ENCODE results near the gene ZSCAN12. TPM values are rescaled to one million over a fixed set of nuclear protein-coding genes. Genes with fewer than 3 reads are reported as not detected.

The ZSCAN12 gene
- total RNA-seq, 1 donor from 2014 or later = 17.5 TPM

- Mint-ChIP-seq H3K4me3 (ENCODE audit: low read depth) (no peak overlapping the region), H3K36me3 (ENCODE audit: insufficient read depth) (peaks cover 40% of the 10 kb centered on the region), H3K27me3 (no peaks in the 10 kb centered on the region)
Observed at GRCh38 chr6:28393912-28394662, 5.5 kb downstream of the ZSCAN12 start.

GRCh38 chr6:28390688-28391087 is 8.9 kb downstream of the ZSCAN12 start:
- DNase-seq (ENCODE audit: low spot score, unreplicated experiment) = no peak
- Mint-ChIP-seq H3K27ac (no peak overlapping the region), H3K27me3 (no peaks in the 10 kb centered on the region), H3K36me3 (ENCODE audit: insufficient read depth) (peaks cover 32% of the 10 kb centered on the region), H3K4me1 (ENCODE audit: low read depth) (peaks cover 10% of the 10 kb centered on the region), H3K9me3 (ENCODE audit: low read depth) (no peaks in the 10 kb centered on the region), H3K4me3 (ENCODE audit: low read depth) (no peak overlapping the region)
- no peak for TF ChIP-seq CTCF (IDR thresholded peaks at IDR 0.05; ENCODE audit: unreplicated experiment)

More at GRCh38 chr6:28393912-28394662, 5.5 kb downstream of the ZSCAN12 start:
- TF ChIP-seq CTCF (IDR thresholded peaks at IDR 0.05; ENCODE audit: unreplicated experiment) = peak; percentile 38
- peaks cover 30% of the 10 kb centered on the region for H3K4me1 Mint-ChIP-seq (ENCODE audit: low read depth)
- peak overlapping the region; percentile 12 for H3K27ac Mint-ChIP-seq
- no peak for DNase-seq (ENCODE audit: low spot score, unreplicated experiment)
- H3K9me3 Mint-ChIP-seq (ENCODE audit: low read depth) = no peaks in the 10 kb centered on the region

GRCh38 chr6:28384143-28384533 is 15.4 kb downstream of the ZSCAN12 start:
- DNase-seq (ENCODE audit: low spot score, unreplicated experiment) = no peak
- Mint-ChIP-seq H3K4me1 (ENCODE audit: low read depth) (peaks cover 27% of the 10 kb centered on the region), H3K27ac (peak overlapping the region; percentile 97), H3K27me3 (no peaks in the 10 kb centered on the region), H3K9me3 (ENCODE audit: low read depth) (no peaks in the 10 kb centered on the region), H3K36me3 (ENCODE audit: insufficient read depth) (peaks cover 24% of the 10 kb centered on the region), H3K4me3 (ENCODE audit: low read depth) (peak overlapping the region; percentile 79)
- no peak for TF ChIP-seq CTCF (IDR thresholded peaks at IDR 0.05; ENCODE audit: unreplicated experiment)

GRCh38 chr6:28383235-28384142 is 16.1 kb downstream of the ZSCAN12 start:
- Mint-ChIP-seq H3K27me3 (no peaks in the 10 kb centered on the region), H3K4me1 (ENCODE audit: low read depth) (peaks cover 27% of the 10 kb centered on the region), H3K4me3 (ENCODE audit: low read depth) (peak overlapping the region; percentile 79), H3K27ac (peak overlapping the region; percentile 97), H3K9me3 (ENCODE audit: low read depth) (no peaks in the 10 kb centered on the region), H3K36me3 (ENCODE audit: insufficient read depth) (peaks cover 24% of the 10 kb centered on the region)
- DNase-seq (ENCODE audit: low spot score, unreplicated experiment) = peak; percentile 73
- peak; percentile 62 for TF ChIP-seq CTCF (IDR thresholded peaks at IDR 0.05; ENCODE audit: unreplicated experiment)

- Mint-ChIP-seq H3K9me3 (ENCODE audit: low read depth) (no peaks in the 10 kb centered on the region), H3K4me1 (ENCODE audit: low read depth) (peaks cover 29% of the 10 kb centered on the region), H3K27ac (no peak overlapping the region), H3K27me3 (no peaks in the 10 kb centered on the region), H3K4me3 (ENCODE audit: low read depth) (no peak overlapping the region), H3K36me3 (ENCODE audit: insufficient read depth) (peaks cover 31% of the 10 kb centered on the region)
- DNase-seq (ENCODE audit: low spot score, unreplicated experiment) = no peak
- TF ChIP-seq CTCF (IDR thresholded peaks at IDR 0.05; ENCODE audit: unreplicated experiment) = no peak
Observed at GRCh38 chr6:28380381-28380780, 19.2 kb downstream of the ZSCAN12 start.
